Activated gamma-delta T cell (primary cell): ENCODE data around the gene CDC6.

Experiments
- DNase-seq: peaks from one replicate; lab custom pipeline; 2025; lab: John Stamatoyannopoulos, UW
- total RNA-seq, 2 donors: gene quantifications; one replicate each; lab custom pipeline; 2026; lab: John Stamatoyannopoulos, UW

Gene CDC6
- total RNA-seq: 1.9 to 4.2 reads per million in 2 donors

GRCh38 chr17:40287494-40288369, at the start of gene CDC6:
TSS of gene CDC6 (plus strand) at chr17:40287879. CDS start at chr17:40289421, 1,542 bp downstream.
- DNase-seq: peak; percentile 91

DNA sequence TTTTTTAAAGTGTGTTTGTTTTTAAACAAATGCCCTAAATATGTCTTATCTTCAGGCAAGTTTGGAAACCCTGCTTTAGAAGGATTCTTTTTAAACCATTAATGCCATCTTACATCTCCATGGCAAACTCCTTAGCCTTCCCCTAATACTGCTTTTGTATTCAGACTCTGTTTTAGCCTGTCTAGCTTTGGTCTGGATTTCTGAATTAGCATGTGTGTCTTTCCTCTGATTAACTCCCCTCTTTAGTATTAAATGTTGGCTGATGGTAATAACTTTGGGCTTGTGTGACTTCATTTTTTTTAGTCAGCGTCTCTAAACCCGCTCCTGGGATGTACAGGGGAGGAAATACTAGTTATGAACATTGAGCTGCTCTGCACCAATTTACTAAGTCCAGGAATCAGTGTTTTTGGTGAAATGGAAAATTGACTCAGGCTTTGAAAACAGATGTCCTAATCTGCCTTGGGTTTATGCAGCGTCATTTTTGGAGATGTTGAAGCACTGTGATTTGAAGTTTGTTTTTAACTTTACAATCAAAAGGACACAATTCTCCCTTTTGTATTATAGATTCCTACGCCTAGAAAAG, 46.3 kb upstream of the CDC6 start:
- DNase-seq: no peak

DNA sequence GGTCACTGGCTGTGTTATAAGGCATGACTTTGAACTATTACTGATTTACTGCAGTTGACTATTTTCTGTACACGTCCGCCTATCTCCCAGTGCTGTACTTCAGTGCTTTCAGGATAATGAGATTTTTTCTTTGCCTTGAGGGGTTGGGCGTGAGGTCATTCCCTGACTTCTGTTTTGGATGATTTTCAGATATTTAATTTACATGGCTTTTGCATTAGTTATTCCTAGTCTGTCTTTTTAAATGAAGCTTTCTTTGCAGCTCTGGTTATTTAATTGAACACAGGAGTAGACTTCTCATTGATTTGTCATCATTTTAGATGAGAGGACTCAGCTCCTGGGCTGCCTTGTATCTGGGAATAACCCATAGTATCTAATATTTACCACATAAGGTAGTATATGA, 44.9 kb upstream of the CDC6 start:
- DNase-seq: no peak

GRCh38 chr17:40243761-40244160, 43.9 kb upstream of the CDC6 start:
- DNase-seq: no peak

GRCh38 chr17:40244255-40244654, 43.4 kb upstream of the CDC6 start:
- DNase-seq: no peak

DNA sequence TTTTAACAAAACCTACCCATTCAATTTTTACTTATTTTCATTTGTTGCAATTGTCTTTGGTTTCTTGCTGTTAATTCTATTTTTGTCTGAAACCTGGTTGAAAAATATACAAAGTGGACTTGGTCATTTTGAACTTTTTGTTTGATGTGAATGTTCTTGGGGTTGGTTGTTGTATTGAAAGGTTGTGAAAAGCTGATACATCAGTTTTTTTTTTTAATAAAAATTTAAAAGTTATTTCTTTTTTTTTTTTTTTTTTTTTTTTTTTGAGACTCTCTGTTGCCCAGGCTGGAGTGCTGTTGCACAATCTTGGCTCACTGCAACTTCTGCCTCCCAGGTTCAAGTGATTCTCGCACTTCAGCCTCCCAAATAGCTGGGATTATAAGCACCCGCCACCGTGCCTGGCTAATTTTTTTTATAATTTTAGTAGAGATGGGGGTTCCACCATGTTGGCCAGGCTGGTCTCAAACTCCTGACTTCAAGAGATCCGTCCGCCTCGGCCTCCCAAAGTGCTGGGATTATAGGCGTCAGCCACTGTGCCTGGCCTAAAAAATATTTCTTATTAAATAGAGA, 39.7 kb upstream of the CDC6 start:
- no peak for DNase-seq

- DNase-seq: no peak
Measured at GRCh38 chr17:40248507-40248906, 39.2 kb upstream of the CDC6 start.

GRCh38 chr17:40251576-40251975, 36.1 kb upstream of the CDC6 start:
- no peak for DNase-seq

DNA sequence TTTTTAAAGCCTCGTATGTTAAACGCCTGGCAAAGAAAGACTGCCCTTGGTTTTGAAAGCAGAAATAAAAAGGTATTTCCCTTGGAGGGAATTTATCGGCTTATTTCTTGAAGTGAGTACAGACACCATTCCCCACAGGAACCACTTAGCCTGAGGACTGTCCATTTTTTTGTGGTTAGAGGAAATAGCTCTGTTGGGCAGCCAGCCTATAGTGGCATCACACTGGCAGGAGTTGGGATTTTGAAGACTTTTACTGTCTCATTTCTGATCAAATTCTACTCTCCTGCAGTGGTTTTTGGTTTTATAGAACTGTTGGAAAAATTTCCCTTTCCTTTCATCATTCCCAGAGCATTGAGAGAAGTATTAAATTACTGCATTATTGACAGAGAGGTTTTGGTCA, 34.1 kb upstream of the CDC6 start:
- no peak for DNase-seq

- no peak for DNase-seq
Measured at GRCh38 chr17:40259505-40259904, 28.2 kb upstream of the CDC6 start.

DNA sequence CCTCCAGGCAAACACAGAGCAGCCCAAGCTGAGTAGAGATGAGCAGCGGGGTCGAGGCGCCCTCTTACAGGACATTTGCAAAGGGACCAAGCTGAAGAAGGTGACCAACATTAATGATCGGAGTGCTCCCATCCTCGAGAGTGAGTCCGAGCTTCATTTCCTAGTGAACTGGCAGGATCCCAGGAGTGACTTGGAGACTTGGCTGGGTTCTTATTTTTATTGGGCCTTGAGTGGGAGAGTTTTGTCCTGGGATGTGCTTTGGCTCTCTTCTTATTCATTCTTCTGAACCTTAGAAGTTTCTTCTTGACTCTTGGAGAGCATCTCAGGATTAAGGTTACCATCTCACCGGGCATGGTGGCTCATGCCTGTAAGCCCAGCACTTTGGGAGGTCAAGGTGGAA, 27.2 kb upstream of the CDC6 start:
- DNase-seq: no peak

GRCh38 chr17:40264458-40265185, 23.1 kb upstream of the CDC6 start:
- no peak for DNase-seq

DNA sequence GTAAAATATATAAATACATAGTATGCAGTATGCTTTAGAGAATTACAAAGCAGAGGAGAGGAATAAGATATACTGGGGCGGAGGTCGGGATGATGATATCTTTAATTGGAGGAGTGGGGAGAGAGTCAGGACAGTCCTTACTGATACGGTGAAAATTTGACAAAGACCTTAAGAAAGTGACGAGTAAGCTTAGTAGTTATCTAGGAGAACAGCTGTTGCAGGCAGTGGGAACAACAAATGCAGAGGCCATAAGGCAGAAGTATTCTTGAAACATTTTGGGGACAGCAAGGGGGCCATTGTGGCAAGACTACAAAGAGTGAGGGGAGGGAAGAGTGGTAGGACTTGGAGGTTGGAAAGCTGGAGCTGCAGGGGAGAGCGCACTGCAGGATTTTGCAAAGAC, 22.3 kb upstream of the CDC6 start:
- no peak for DNase-seq

DNA sequence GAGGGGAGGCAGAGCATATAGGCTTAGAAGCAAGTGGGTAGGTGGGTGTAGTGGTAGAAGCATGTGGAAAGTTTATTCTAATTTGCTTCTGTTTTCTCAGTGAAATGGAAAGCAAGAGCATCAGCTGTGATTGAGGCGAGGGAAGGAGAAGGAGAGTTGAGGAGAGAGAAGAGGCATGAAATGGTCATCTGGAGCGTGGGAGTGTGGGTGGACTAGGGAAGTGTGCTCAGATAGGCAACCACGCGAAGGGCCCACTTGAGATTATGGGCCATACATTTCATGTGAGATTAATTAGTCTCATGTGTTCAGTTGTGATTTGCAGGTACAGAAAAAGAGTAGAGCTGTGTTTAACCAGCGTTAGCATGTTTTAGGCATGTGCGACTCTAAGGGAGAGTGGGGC, 20.8 kb upstream of the CDC6 start:
- DNase-seq: no peak

GRCh38 chr17:40268141-40268712, 19.5 kb upstream of the CDC6 start:
- no peak for DNase-seq

- no peak for DNase-seq
Measured at GRCh38 chr17:40278414-40278813, 9.3 kb upstream of the CDC6 start.

DNA sequence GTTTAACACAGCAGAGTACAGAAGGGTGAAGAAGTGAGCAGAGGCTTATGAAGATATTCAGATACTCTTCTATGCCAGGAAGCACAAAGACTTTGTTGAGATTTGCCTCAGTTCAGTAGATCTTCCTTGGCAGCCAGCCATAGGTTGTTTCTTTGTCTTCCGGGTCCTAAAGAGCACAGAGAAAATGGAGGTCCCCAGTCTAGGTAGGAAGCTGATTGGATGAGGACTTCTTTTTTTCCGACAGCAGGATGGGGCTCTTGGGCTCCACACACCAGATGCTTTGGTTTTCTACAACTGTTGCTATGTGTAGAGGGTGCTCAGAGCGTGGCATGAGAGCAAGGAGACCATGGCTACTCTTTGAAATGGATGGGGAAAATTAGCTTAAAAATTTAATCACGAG, 8.3 kb upstream of the CDC6 start:
- no peak for DNase-seq

GRCh38 chr17:40281663-40282062, 6.0 kb upstream of the CDC6 start:
- no peak for DNase-seq

DNA sequence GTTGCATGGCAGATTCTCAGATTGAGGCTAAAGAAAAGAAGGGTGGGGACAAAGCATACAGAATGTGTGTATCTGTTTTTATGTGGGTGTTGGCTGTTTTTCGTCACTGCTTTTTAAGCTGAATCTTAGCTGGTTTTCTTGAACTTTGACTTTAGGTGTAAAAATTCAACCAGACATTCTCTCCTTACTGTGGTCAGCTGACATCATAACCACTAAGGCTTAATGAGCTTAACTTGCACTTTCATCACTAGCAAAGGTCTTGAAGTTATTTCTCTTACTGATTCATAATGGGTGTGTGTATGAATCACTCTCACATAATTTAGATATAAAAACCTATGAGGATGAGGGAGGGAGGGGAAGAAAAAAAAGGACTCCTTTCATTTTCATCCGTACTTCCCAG, 4.0 kb upstream of the CDC6 start:
- no peak for DNase-seq

DNA sequence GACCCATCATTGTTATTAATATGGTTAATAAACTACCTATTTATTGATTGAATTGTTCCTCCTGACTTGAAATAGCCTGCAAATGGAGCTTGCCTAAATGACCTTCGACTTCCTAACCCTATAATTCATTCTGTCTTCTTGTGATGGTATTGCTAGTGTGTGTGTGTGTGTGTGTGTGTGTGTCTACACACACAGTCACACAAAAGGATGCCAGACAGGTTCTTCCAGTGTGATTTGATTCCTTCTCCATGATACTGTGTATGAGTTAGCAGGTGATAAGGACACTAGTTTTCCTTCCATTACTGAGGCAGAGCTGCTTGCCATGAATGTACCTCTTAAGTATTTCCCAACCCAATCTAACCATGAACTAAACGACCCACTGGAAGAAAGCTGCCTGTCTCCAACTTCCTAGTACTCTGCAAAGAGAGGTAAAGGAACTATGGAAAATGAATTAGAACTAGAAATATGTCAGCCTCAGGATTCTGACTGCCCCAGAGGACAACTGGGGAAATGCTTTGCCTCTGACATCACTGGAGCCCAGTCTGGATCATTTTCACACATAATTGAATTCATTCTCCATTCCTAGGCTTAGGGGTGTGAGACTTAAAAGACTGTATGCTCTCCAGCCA, 3.5 kb upstream of the CDC6 start:
- no peak for DNase-seq

- no peak for DNase-seq
Measured at GRCh38 chr17:40286473-40286872, 1.2 kb upstream of the CDC6 start.

DNA sequence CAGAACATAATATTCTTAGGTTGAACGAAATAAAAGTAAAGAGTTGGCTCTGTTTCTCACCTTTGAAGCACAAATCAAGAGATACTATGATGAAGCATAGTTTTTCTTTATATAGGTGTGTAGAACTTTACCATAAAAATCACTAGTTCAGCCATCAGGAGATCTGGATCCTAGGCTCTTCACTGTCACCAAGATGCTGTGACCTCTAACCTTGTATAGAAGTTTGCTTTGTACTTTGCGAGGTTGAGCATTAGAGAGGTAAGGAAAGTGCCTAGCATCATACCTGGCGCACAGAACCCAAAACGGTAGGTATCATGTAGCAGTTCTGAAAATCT, 553 bp upstream of the CDC6 start:
- no peak for DNase-seq
